Skeletal muscle satellite cell (primary cell): Measurements from ENCODE around the gene IL23A.
"Not testable (repeated sequence)": the region's sequence is repeated elsewhere in the genome, so short reads cannot be mapped to it uniquely, and the experiment has no call there.

Source experiments
- H3K27me3 ChIP-seq: 2 replicates; pipeline ENCODE4 v1.7.0; 2013; ENCODE audit warnings: low read length; ENCODE audit not compliant: control insufficient read depth, insufficient read depth
- H3K36me3 ChIP-seq: 2 replicates; pipeline ENCODE4 v1.7.0; 2013; ENCODE audit warnings: mild to moderate bottlenecking, control low read depth, low read length; ENCODE audit not compliant: insufficient read depth
- H3K4me1 ChIP-seq: 2 replicates; pipeline ENCODE4 v1.7.0; 2013; ENCODE audit warnings: low read length; ENCODE audit not compliant: control insufficient read depth, insufficient read depth
- H3K4me2 ChIP-seq: 2 replicates; pipeline ENCODE4 v1.7.0; 2013; ENCODE audit warnings: mild to moderate bottlenecking, low read length
- H3K4me3 ChIP-seq: 2 replicates; pipeline ENCODE4 v1.7.0; 2013; ENCODE audit warnings: low read length
- H3K9ac ChIP-seq: 2 replicates; pipeline ENCODE4 v1.7.0; 2013; ENCODE audit warnings: mild to moderate bottlenecking, low read depth, low read length, moderate library complexity
- H3K9me3 ChIP-seq: replicated peaks from 2 replicates; pipeline ENCODE4 v1.7.0; 2013; ENCODE audit warnings: mild to moderate bottlenecking, control low read depth, low read length

The IL23A gene

GRCh38 chr12:56330936-56331490 lies 7.7 kb upstream of the IL23A start:
- H3K4me1 ChIP-seq = peaks cover 14% of the 10 kb centered on the region
- H3K36me3 ChIP-seq = peaks cover 12% of the 10 kb centered on the region
- H3K27me3 ChIP-seq = no peaks in the 10 kb centered on the region
- no peak overlapping the region for H3K4me3 ChIP-seq
- no peak overlapping the region for H3K4me2 ChIP-seq
- no peaks in the 10 kb centered on the region for H3K9me3 ChIP-seq
- no peak overlapping the region for H3K9ac ChIP-seq

- Histone ChIP-seq H3K36me3 (peaks cover 5% of the 10 kb centered on the region), H3K4me2 (peak overlapping the region; percentile 90), H3K4me3 (peak overlapping the region; percentile 73), H3K27me3 (no peaks in the 10 kb centered on the region), H3K9ac (peak overlapping the region; percentile 90), H3K9me3 (no peaks in the 10 kb centered on the region), H3K4me1 (peaks cover 14% of the 10 kb centered on the region)
These were observed 6.0 kb upstream of the IL23A start for GRCh38 chr12:56332512-56333196.

- Histone ChIP-seq H3K4me3 (peak overlapping the region; percentile 73), H3K4me1 (peaks cover 14% of the 10 kb centered on the region), H3K4me2 (peak overlapping the region; percentile 90), H3K9me3 (no peaks in the 10 kb centered on the region), H3K36me3 (peaks cover 3% of the 10 kb centered on the region), H3K9ac (peak overlapping the region; percentile 90), H3K27me3 (no peaks in the 10 kb centered on the region)
These were observed 5.4 kb upstream of the IL23A start for GRCh38 chr12:56333197-56333678.

GRCh38 chr12:56333679-56334489 lies 4.8 kb upstream of the IL23A start, which contains the start of gene PAN2:
PAN2 (minus strand) TSS chr12:56334000; CDS start chr12:56333094, 906 bp downstream.
- Histone ChIP-seq H3K9ac (peak within 1 kb of the TSS; percentile 90), H3K4me3 (peak within 1 kb of the TSS; percentile 73), H3K4me1 (peaks cover 14% of the 10 kb centered on the region), H3K36me3 (no peaks in the 10 kb centered on the region), H3K4me2 (peak within 1 kb of the TSS; percentile 90), H3K9me3 (no peaks in the 10 kb centered on the region), H3K27me3 (no peaks in the 10 kb centered on the region)

GRCh38 chr12:56334490-56334793 lies 4.2 kb upstream of the IL23A start:
- H3K4me2 ChIP-seq = peak overlapping the region; percentile 90
- no peaks in the 10 kb centered on the region for H3K36me3 ChIP-seq
- peak overlapping the region; percentile 73 for H3K4me3 ChIP-seq
- no peaks in the 10 kb centered on the region for H3K9me3 ChIP-seq
- peak overlapping the region; percentile 90 for H3K9ac ChIP-seq
- H3K27me3 ChIP-seq = no peaks in the 10 kb centered on the region
- peaks cover 14% of the 10 kb centered on the region for H3K4me1 ChIP-seq

- not testable (repeated sequence) for H3K4me2 ChIP-seq, H3K4me3 ChIP-seq, H3K36me3 ChIP-seq, H3K27me3 ChIP-seq, H3K9ac ChIP-seq, H3K9me3 ChIP-seq
- H3K4me1 ChIP-seq = peaks cover 14% of the 10 kb centered on the region
These were observed 3.2 kb upstream of the IL23A start for GRCh38 chr12:56335527-56335926.

- no peak overlapping the region for H3K4me3 ChIP-seq
- H3K4me2 ChIP-seq = no peak overlapping the region
- H3K36me3 ChIP-seq = peaks cover 6% of the 10 kb centered on the region
- no peak overlapping the region for H3K9ac ChIP-seq
- peaks cover 14% of the 10 kb centered on the region for H3K4me1 ChIP-seq
- no peaks in the 10 kb centered on the region for H3K9me3 ChIP-seq
- no peaks in the 10 kb centered on the region for H3K27me3 ChIP-seq
These were observed 2.1 kb upstream of the IL23A start for GRCh38 chr12:56336361-56337167.

GRCh38 chr12:56337753-56338251 lies 882 bp upstream of the IL23A start:
- no peak overlapping the region for H3K4me2 ChIP-seq
- H3K9ac ChIP-seq = no peak overlapping the region
- H3K36me3 ChIP-seq = peaks cover 15% of the 10 kb centered on the region
- no peaks in the 10 kb centered on the region for H3K9me3 ChIP-seq
- H3K4me3 ChIP-seq = no peak overlapping the region
- peaks cover 13% of the 10 kb centered on the region for H3K4me1 ChIP-seq
- H3K27me3 ChIP-seq = no peaks in the 10 kb centered on the region

- Histone ChIP-seq H3K4me3 (no peak overlapping the region), H3K36me3 (peaks cover 28% of the 10 kb centered on the region), H3K27me3 (no peaks in the 10 kb centered on the region), H3K9ac (no peak overlapping the region), H3K4me1 (peaks cover 6% of the 10 kb centered on the region), H3K4me2 (no peak overlapping the region), H3K9me3 (no peaks in the 10 kb centered on the region)
These were observed 406 bp downstream of the IL23A start for GRCh38 chr12:56339158-56339422.

- no peaks in the 10 kb centered on the region for H3K4me1 ChIP-seq
- peaks cover 43% of the 10 kb centered on the region for H3K36me3 ChIP-seq
These were observed 2.9 kb downstream of the IL23A start for GRCh38 chr12:56341616-56342015.

GRCh38 chr12:56342290-56342689 lies 3.6 kb downstream of the IL23A start:
- H3K36me3 ChIP-seq = peaks cover 48% of the 10 kb centered on the region
- not testable (repeated sequence) for H3K4me2 ChIP-seq, H3K4me3 ChIP-seq, H3K27me3 ChIP-seq, H3K4me1 ChIP-seq, H3K9ac ChIP-seq, H3K9me3 ChIP-seq

More at GRCh38 chr12:56341616-56342015, 2.9 kb downstream of the IL23A start:
- no peaks in the 10 kb centered on the region for H3K9me3 ChIP-seq
- H3K4me3 ChIP-seq = no peak overlapping the region
- H3K4me2 ChIP-seq = no peak overlapping the region
- H3K9ac ChIP-seq = no peak overlapping the region
- no peaks in the 10 kb centered on the region for H3K27me3 ChIP-seq
